GM19452 (cell line): ENCODE measurements around the gene MTFP1.
"Not testable (repeated sequence)": the region's sequence is repeated elsewhere in the genome, so short reads cannot be mapped to it uniquely, and the experiment has no call there.

ENCODE experiments used
- ATAC-seq: cut with Tn5 transposase; IDR thresholded peaks from one replicate; pipeline ENCODE4 v1.9.1; 2021; ENCODE audit not compliant: unreplicated experiment

The MTFP1 gene

DNA sequence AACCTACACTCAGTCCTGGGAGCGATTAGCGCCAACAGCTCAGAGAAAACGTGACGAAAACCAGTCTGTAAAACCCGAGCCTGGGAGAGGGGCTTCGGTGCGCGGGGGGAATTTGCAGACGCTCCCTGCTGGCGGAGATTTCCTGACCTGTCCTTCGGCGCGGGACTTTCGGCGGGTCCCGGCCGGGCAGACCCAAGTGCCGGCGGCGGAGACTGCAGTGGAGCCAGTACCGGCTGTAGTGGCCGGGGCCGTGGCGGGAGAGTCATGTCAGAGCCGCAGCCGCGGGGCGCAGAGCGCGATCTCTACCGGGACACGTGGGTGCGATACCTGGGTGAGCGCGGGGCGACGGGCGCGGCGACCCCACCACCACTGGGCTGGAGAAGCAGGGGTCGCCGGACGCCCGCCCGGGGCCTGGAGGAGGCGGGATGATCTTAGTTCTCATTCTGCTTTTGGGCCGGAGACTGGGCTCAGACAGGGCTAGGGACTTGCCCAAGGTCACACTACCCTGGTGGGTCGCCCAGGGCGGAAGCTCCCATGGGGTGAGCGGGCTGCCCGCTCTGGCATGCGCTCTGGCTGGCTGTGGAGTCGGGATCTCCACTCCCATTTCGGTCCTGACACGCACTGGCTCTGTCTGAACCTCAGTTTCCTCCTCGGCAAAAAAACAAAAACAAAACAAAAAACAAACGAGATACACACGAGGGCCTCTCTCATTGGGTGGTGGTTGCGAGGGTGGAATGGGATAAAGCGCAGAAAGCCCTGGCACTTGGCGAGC is at the start of gene MTFP1:
TSS of gene MTFP1 (plus strand) at position 153 of the 772 bp plus-strand sequence. CDS start at position 265, 112 bp downstream.
- no peak for ATAC-seq

- ATAC-seq = no peak
These were observed 45.6 kb upstream of the MTFP1 start for GRCh38 chr22:30380011-30380410.

GRCh38 chr22:30381264-30381663 is 44.3 kb upstream of the MTFP1 start:
- ATAC-seq = no peak

DNA sequence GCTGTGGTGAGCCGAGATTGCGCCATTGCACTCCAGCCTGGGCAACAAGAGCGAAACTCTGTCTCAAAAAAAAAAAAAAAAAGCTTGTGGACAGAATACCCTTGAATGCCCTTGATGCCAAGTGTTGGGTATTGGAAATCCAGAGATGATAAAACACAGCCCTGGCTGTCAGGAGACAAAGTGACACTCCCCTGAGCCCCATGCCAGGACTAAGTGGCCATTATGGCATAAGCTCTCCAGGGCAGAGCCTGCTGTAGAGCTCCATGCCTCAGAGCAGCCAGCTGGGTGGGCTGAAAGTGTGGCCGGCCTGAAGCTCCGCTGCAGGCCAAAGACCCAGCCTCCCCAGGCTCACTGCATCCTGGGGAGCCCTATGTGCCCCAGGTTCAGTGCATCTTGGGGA is 43.2 kb upstream of the MTFP1 start:
- ATAC-seq = no peak

DNA sequence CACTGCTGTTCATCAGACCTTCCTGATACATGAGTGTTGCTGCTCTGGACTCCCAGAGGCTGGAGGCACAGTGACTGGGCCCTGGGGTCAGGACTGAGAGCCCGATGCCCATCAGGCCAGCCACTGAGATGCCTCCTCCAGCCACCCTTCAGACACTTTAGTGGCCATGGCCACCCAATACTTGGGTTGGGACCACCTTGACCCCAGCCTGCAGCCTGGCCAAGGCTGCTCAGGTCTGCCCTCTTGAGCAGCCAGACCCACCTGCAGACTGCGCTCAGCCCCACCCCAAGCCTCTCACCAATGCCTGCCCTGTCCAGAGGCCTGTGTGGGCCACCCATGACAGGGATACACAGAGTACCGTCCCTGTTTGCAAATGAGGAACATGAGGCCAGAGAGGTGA is 42.5 kb upstream of the MTFP1 start:
- ATAC-seq = no peak

- ATAC-seq = no peak
These were observed 39.6 kb upstream of the MTFP1 start for GRCh38 chr22:30385942-30386341.

- ATAC-seq = no peak
These were observed 39.0 kb upstream of the MTFP1 start for GRCh38 chr22:30386608-30386959.

DNA sequence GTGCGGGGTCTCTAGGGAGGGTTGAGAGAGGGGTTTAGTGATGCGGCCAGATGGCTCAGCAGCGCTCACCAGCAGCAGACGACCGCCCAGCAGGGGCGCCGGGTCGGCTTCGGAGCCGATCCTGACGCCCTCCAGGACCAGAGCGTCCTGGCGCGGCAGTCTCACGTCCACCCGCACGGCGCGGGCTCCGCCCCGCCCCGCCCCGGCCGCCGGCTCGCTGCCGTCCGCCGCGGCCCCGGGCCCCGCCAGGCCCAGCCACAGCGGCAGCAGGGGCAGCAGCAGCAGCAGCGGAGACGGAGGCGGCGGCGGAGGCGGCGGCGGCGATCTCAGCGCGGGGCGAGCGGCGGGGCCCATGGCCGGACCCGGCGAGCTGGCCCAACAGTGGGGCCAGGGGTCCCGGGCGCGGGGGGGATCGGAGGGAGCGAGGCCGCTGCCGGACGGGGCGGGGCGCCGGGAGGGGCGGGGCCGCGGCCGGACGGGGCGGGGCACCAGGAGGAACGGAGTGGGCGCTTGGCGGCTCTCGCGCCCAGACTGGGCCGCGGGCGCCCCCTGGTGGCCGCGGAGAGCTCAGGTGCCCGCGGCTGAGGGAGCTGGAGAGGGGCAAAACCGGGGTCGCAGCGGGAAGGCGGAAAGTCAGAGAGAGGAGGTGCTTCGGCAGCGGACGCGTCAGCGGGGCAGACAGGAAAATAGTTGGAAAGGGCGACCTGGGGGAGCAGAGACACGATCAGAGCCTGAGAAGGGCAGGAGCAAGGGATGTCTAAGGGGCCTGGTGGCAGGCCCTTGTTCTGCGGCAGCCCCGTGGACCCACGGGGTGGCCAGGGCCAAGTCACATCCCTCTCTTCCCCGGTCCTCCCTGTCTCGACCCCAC is 38.4 kb upstream of the MTFP1 start, which contains the start of gene RNF215:
TSS of gene RNF215 (minus strand) at position 452 of the 868 bp plus-strand sequence. CDS start at position 354, 98 bp downstream.
- ATAC-seq = peak; percentile 85

DNA sequence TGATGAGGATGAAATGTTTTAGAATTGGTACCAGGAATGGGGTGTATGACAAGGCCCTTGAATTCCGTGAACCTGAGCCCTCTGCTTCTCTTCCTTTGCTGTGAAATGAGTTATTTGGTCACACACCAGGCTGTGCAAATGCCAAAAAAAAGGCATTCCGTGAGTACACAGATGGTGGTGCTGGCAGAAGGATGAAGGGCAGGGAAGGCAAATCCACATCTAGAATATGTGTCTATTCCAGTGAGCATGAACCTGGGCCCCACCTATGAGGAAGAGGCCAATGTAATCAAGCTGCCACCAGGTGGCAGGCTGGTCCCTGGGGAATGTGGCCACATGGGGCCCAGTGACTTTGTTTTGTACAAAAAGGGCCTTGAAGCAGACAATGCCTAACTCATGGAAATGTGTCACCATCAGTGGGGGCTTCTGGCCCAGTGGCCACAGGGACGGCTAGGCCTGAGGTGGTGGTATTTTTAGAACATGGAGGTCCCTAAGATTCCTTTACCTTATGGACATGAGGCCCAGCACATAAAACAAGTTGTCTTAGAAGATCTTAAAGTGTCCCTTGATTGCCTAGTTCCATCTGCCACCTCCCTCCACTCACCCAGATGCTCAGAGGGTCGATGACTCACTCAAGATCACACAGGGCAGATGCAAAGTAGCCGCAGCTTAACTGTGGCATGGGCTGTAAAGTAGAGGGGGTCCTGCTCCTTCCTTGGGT is 34.4 kb upstream of the MTFP1 start:
- no peak for ATAC-seq

DNA sequence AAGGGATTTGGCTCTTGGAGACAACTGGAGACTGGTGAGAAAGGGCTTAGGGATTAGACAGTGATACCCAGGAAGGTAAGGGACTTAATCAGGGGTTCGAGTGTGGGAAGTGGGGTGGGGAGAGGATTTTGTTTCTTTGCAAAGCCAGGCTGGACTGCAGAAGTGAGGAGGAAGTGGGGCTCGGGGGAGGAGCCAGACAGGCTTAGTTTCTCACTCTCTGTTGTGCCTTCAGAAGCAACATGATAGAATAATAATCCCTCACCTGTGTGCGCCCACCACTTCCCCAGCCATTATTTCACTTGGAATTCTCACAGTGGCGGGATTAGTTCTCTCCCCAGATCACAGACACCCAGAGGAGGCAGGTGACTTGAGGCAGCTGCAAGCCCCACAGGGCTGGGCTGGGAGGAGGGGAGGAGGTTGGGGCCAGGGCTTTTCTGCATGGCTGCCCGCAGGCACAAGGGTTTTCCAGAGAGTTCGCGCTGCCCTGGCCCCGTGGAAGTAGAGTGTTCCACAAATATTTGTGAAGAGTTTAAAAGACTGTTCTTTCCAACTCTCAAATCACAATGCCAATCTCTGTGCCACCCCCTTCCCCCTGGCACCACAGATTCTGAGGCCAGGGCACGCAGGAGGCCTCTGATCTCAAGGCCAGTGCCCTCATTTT is 32.8 kb upstream of the MTFP1 start:
- no peak for ATAC-seq

GRCh38 chr22:30393322-30393680 is 32.3 kb upstream of the MTFP1 start:
- ATAC-seq = no peak

DNA sequence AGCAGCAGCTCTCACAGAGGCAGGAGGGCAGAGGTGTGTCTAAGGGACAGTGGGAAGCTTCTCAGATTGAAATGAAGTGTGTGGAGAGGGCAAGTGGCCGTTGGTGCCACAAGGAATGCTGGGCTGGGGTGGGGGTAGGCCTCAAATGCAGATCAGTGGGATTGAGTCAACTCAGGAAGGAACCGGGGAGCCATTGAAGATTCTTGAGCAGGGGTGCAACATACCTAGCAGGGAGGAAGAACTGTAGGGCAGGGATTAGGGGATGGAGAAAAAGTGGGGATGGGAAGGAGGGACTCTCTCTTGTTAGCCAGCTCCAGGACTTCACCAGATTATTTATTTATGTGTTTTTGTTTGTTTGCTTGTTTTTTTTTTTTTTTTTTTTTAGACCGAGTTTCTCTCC is 31.7 kb upstream of the MTFP1 start:
- no peak for ATAC-seq

DNA sequence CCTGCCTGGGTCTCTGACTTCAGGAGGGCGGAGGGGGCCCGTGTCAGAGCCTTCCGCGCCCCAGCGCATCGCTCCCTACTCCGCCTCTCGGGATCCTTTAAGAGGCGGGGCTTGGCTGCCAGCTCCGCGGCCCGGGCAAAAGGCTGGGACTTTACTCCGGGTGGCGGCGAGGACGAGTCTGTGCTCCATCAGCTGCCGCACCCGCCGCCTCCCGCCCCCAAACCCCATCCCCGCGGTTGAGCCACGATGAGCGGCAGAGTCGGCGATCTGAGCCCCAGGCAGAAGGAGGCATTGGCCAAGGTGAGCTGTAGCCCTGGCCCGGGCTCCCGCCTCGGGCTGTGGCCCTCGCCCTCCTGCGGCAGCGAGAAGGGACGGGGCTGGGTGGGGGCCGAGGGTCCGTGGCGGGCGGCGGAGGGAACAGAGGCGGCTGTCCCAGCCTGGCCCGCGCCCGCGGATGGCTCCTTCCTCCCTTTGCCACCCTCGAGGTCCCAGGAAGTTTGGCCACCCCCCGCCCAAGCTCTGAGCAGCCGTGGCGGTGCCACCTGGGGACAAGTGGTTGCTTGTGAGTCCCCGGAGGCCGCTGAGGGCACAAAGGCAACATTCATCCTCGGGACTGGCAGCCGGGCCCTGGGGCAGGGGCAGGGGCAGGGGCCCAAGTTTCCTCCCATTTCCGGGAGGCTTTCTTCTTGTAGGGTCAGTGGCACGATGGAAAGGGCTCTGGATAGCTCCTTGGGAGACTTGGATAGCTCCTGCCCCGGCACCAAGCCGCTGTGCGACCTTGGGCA is 28.5 kb upstream of the MTFP1 start, which contains the start of gene SEC14L2:
TSS of gene SEC14L2 (plus strand) at position 148 of the 785 bp plus-strand sequence. CDS start at position 247, 99 bp downstream.
- ATAC-seq = no peak

- ATAC-seq = no peak
These were observed 27.6 kb upstream of the MTFP1 start for GRCh38 chr22:30397656-30398635.

GRCh38 chr22:30398685-30399680 is 26.6 kb upstream of the MTFP1 start:
- ATAC-seq = no peak

DNA sequence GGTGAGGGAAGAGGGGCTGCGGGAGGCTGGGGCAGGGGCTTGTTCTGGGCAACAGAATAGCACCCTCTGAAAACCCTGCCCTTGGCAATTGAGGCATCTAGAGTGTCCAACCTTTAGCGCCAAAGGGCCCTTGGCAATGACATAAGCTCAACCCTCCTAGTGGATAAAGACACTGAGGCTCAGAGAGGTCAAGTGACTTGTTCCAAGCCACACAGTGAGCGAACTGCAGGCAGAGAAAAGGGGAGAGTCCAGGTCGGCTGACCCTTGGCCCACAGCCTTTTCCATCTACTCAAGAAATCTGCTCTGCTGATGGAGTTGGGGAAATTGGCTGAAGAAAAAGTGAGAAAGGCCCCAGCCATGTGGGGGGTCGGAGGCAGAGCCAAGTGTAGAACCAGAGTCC is 25.9 kb upstream of the MTFP1 start:
- no peak for ATAC-seq

GRCh38 chr22:30400159-30400558 is 25.4 kb upstream of the MTFP1 start:
- no peak for ATAC-seq

DNA sequence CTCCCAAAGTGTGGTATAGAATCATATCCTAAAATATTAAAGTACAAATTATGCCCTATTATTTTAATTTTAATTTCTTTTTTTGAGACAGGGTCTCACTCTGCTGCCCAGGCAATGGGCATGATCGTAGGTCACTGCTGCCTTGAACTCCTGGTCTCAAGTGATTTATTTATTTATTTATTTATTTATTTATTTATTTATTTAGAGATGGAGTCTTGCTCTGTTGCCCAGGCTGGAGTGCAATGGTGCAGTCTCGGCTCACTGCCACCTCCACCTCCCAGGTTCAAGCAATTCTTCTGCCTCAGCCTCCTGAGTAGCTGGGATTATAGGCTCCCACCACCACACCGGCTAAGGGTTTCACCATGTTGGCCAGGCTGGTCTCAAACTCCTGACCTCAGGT is 24.5 kb upstream of the MTFP1 start:
- not testable (repeated sequence) for ATAC-seq
